NCI-H748 treated with DMSO at 0.1 percent for 48 hours (cell line): ENCODE results near the gene THADA.

Source experiments
- DNase-seq: peaks from one replicate; lab custom pipeline; 2025; lab: John Stamatoyannopoulos, UW

The THADA gene

DNA sequence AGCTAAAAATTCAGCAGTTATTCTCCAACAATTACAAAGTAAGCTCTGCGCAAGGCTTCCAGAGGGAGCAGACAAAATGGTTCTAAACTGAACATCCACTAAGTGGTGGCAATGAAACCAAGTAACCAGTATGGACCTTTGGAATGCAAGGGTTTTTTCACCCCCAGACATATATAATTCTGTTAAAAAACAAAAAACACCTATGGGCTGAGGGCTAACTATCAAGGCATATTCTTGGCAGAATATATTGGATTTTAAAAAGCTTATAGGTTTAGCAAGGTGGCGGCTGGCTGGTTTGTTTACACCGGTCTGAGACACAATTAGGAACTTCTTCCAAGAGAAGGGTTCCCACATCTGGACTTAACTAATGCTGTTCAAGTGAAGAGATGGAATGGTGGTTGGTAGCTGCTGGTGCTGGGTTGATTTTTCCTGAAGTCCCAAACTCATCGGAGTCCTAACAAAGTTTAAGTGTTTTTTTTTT is 372.3 kb downstream of the THADA start:
- DNase-seq, result no peak

GRCh38 chr2:43222475-43223309 is 373.1 kb downstream of the THADA start:
- DNase-seq, result no peak

GRCh38 chr2:43221763-43222474 is 373.9 kb downstream of the THADA start:
- peak; percentile 14 for DNase-seq

DNA sequence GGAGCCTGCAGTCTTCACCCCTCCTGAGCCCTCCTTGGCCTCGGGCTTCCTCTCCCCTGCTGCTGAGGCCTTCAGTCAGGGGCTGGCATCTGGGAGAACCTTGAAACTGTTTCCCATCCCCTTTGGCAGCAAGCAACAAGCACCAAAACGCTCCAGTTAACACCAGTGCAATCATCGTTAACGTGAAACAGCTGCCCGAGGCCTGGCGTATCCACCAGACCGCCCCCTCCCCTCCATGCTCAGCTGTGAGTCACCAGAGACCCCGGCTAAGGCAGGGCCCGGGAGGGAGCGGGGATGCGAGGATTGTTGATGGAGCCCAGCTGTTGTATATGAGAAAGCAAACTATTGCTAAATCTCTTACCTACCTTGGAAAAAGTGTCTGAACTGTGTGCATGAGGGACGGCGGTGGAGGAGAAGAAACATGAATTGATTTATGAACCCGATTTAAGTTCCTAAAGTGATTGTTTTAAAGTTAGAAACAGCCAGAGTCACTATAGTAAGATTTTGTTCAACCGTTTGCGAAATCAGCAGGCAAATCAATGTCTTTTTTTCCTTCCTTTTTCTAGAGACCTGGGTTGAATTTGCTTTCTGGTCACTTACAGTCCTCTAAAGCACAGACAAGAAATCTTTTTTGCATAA is 374.6 kb downstream of the THADA start:
- no peak for DNase-seq

DNA sequence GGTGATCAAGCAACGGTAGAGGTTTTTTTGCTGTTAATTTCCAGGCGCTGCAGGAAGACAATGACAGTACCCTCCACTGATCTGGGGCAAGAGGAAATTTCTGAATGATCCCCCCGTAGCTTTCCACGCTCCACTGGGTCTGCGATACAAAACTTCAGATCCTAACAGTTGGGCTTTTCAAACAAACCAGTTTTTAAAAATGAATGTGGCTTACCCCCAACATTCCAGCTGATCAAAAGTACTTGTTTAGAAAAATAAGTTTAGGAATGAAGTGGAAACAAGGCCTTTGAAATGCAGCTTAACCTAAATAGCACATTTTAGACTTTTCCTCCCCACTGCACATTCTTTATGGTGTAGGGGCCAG is 375.1 kb downstream of the THADA start:
- no peak for DNase-seq

GRCh38 chr2:43220229-43220751 is 375.5 kb downstream of the THADA start:
- DNase-seq, result no peak

DNA sequence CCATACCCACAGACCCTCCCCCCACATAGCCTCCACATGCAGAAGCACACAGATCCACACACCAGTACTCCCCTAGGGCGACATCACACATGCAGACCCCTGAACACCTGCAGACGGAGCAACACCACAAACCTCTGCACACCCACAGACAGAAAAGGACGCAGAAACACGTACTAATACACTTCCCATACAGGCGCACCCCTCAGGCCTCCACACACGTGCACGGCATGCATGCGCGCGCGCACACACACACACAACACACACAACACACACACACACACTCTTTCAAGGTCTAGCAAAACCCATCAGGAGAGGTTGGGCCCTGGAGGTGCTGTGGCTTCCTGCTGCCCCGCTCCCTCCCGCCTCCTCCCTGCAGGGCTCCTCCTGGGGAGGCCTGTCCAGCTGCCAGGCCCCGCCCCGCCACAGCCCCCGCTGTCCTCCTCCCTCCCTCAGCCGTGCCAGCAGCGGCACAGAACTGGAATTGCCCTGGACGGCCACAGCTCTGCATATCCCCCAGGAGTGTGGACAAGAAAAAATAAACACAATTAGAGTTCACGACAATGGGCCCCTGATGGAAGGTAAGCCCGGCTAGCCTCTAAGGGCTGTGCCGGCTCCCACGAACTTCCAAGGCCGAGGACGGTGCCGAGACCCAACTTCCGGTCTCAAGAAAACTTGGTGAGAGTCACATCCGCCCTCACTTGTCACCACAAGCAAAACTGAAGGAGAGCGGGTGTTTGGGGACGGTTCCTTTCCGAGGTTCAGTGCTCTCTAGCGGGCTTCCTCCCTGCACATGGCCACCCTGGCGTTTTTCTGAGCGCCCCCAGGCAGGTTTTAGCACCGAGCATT is 376.2 kb downstream of the THADA start:
- DNase-seq, result no peak

GRCh38 chr2:43218702-43219382 is 377.0 kb downstream of the THADA start:
- DNase-seq, result no peak

- no peak for DNase-seq
These were observed 377.6 kb downstream of the THADA start for GRCh38 chr2:43218155-43218701.

DNA sequence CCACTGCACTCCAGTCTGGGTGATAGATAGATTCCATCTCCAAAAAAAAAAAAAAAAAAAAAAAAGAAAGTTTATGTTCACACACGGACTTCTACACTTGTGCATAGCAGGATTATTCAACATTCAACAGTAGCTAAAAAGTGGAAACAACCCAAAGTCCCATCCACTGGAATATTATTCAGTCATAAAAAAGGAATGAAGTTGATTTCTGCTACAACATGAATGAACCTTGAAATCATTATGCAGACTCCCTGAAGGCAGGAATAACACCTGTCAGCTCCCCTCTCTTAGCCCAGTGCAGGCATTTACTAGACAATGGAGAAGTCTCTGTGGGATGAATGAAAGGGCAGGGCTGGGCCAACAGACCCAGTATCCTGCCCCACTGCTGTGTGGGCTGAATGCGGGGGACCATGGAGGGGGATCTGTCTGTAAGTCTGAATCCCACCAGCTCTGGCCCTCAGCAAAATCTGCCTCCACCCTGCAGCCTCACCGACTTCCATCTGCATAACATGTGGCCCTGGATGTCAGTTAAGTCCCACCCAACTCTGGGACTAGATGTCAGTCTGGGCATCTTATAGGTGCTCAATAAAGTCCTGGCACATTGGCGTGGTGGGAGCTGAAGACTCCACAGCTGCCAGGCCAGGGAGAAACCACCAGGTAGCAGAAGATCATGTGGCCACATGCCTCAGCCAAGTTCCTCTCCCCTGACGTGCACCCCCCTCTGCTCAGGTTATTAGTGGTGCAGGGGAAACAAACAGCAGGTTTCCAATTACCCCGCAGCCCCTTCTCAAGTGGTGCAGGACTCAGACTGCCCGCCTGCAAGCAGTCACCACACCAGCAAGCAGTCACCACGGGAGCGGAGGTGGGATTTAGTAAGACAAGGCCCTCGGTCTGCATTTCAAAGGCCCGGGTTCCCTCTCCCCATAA is 378.3 kb downstream of the THADA start:
- DNase-seq, result no peak

GRCh38 chr2:43216629-43217028 is 379.2 kb downstream of the THADA start:
- DNase-seq, result no peak

GRCh38 chr2:43215673-43216255 is 380.1 kb downstream of the THADA start:
- DNase-seq, result no peak

GRCh38 chr2:43214253-43214652 is 381.6 kb downstream of the THADA start:
- DNase-seq, result no peak

DNA sequence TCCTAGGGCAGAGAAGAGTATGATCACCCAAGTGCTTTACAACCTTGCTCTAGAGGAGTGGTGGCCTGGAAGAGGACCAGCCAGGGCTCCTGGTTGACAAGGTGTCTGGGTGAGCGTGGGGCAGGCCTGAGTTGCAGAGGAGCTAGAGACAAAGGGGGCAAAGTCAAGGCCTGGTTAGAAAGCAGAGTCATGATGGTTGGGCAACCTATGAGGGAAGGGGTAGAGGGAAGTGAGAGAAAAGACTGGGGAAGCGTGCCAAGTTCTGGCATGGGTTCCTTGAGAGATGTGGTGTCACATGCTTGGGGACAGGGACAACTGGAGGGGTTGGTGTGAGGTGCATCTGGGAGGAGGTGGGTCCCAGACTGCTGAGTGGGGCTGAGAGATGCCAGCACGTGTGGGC is 382.9 kb downstream of the THADA start:
- DNase-seq, result no peak

DNA sequence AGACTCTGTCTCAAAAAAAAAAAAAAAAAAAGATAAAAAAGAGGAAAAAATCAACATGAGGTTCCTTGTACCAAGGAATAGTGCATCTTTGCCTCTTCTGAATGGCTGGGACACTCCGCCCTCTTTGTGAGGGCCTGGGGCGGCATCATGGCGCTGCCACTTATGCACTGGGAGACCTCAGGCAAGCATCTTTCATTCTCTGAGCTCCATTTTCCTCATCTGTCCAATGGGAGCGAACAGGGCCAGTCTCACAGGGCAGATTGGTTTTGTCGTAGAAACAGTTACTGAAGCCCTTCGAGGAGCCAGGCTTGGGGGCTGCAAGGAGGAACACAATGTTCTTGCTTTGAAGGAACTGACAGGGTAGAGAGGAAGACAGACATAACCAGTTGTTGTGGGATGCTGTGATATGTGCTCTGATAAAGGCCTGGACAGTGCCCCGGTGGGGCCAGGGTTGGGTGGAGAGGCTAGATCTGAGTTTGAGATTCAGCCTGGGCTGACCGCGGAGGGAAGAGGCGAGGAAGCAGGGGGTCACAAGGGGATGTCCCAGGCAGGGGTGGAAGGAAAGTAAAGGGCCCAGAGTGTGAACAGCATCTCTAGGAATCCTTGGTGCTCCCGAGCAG is 383.5 kb downstream of the THADA start:
- DNase-seq, result no peak

DNA sequence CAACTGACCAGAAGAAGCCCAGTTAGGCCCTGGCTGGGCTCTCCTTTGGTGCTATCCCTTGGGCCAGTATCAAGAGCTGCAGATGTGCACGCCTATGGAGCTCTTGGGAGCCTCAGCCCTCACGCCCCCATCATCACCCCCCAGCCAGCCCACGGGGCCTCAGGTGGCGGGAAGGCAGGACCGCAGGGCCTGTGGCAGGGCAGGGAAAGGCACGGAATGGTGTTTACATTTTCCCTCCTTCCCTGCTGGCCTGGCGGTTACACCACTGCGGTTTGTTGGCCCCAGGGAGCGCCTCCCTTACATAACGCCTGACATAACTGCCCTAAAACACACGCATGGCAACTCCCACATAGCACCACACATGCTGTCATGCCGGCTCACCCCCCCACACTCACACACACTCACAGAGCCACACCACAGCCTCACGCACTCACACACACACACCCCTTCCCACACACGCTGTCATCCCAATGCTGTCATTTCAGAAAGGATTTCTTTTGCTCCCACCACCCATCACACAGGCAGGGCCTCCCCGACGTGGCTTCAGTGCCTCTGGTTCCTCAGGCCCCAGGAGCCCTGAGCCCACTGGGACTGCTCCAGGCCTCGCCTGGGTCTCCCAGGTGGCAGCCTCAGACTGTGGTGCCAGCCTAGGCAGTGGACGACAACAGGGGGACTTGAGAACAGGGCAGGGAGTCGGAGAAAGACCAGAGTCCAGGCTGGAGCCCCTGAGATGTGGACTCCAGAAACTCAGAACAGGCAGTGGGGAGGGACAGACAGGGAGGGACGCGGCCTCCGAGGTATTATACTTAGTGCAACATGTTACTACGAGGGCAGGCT is 385.2 kb downstream of the THADA start:
- DNase-seq, result no peak

- DNase-seq, result no peak
These were observed 385.7 kb downstream of the THADA start for GRCh38 chr2:43210125-43210466.

DNA sequence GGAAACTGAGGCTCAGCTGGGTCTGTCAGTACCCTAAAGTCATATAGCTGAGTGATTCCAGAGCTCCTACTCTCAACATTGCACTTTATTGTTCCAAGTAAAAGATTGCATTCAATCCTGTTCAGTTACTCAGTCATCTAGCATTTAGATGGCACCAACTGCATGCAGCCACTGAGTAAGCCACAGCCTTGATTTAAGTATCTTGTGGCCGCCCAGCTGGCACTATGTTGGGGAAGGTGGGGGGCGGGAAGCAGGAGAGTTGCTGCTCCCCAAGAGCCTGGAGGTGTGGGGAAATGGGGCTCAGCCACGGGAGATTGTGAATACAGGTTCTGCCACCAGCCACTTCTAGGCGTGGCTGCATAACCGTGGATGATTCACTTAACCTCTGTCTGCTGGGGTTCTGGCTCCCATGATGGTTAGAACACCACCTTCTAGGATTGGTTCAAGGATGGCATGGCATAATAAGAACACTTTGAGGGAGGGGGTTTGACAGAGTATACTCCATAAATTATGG is 386.6 kb downstream of the THADA start:
- DNase-seq, result no peak
